Kidney epithelial cell (primary cell): Measurements from ENCODE around the gene EPHA10. TPM values are rescaled to one million over a fixed set of nuclear protein-coding genes. Genes with fewer than 3 reads are reported as not detected.

Source experiments
- DNase-seq: peaks from one replicate; pipeline ENCODE4 v3.0.0-alpha.2; 2010; ENCODE audit warnings: low read depth
- H3K27me3 ChIP-seq: 2 replicates; pipeline ENCODE4 v1.6.0; 2011; ENCODE audit warnings: low read length; ENCODE audit not compliant: control insufficient read depth, insufficient read depth
- H3K36me3 ChIP-seq: 2 replicates; pipeline ENCODE4 v1.5.1; 2011; ENCODE audit warnings: low read length; ENCODE audit not compliant: control insufficient read depth, insufficient read depth
- H3K4me3 ChIP-seq: 2 replicates; pipeline ENCODE4 v1.5.1; 2011; ENCODE audit warnings: low read depth, mild to moderate bottlenecking, control low read depth, low read length
- CTCF ChIP-seq: IDR thresholded peaks from 2 replicates; pipeline ENCODE4 v1.5.1; 2011; ENCODE audit warnings: mild to moderate bottlenecking, moderate library complexity, low read length, control low read depth, inconsistent platforms; ENCODE audit not compliant: insufficient read depth, poor library complexity, severe bottlenecking
- total RNA-seq: library from RNA; depleted of rRNA; stranded (reverse); fragments of >200 nt; gene quantifications from 2 replicates; pipeline ENCODE4 v1.2.3, GENCODE V29; 2015

Gene EPHA10
- total RNA-seq, 1 donor from 2014 or later, result 0.13 TPM

GRCh38 chr1:37676281-37677142 lies 88.4 kb downstream of the EPHA10 start:
- peaks cover 18% of the 10 kb centered on the region for H3K27me3 ChIP-seq
- no peak for DNase-seq
- H3K4me3 ChIP-seq, result no peak overlapping the region
- TF ChIP-seq CTCF, result no peak
- H3K36me3 ChIP-seq, result no peaks in the 10 kb centered on the region

GRCh38 chr1:37673920-37674319 lies 91.0 kb downstream of the EPHA10 start:
- Histone ChIP-seq H3K27me3 (peaks cover 19% of the 10 kb centered on the region), H3K36me3 (no peaks in the 10 kb centered on the region), H3K4me3 (no peak overlapping the region)
- no peak for DNase-seq
- TF ChIP-seq CTCF, result no peak

- no peak for TF ChIP-seq CTCF
- no peaks in the 10 kb centered on the region for H3K36me3 ChIP-seq
- peaks cover 24% of the 10 kb centered on the region for H3K27me3 ChIP-seq
- no peak for DNase-seq
- H3K4me3 ChIP-seq, result no peak overlapping the region
These were observed 92.6 kb downstream of the EPHA10 start for GRCh38 chr1:37672136-37672870.

GRCh38 chr1:37671261-37671660 lies 93.7 kb downstream of the EPHA10 start:
- no peak for TF ChIP-seq CTCF
- no peak for DNase-seq
- Histone ChIP-seq H3K27me3 (peaks cover 23% of the 10 kb centered on the region), H3K4me3 (no peak overlapping the region), H3K36me3 (no peaks in the 10 kb centered on the region)

GRCh38 chr1:37670133-37670532 lies 94.8 kb downstream of the EPHA10 start:
- no peak for DNase-seq
- H3K27me3 ChIP-seq, result peaks cover 16% of the 10 kb centered on the region
- H3K4me3 ChIP-seq, result no peak overlapping the region

More at GRCh38 chr1:37670133-37670532, 94.8 kb downstream of the EPHA10 start:
- TF ChIP-seq CTCF, result no peak
- H3K36me3 ChIP-seq, result no peaks in the 10 kb centered on the region
